Measurements from ENCODE around the gene CBARP. TPM values are rescaled to one million over a fixed set of nuclear protein-coding genes. Genes with fewer than 3 reads are reported as not detected.

Gene CBARP
- total and polyA plus RNA-seq, 2 of the 13 experiments (the other 11 are each of a cell fraction or from before 2014, with no cell fraction given), result 1.2 to 1.4 TPM

DNA sequence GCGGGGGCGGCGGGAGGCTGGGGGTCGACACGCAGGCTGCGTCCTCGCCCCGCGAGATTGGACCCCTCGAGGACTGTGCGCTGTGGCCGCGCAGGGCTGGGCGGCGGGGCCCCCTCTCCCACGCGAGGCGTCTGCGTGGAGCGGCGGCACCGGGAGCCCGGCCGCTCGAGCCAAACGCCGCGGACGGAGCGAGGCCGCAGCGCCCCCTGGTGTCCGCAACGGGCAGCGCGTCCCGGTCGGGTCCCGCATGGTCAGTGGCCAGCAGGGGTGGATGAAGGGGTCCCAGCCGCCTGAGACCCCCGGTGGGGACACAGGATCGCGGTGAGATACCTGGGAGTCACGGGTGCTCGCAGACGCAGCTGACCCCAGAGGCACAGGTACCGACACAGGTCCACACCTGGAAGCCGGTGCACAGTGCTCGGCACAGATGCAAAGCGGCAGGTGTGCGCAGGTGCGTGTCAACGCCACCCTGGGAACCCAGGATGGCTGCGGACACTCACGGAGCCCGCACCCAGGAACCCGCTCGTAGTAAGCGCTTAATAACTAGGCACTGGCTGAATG, 29.2 kb upstream of the CBARP start (continued):
- TF ChIP-seq, protein P1, sequence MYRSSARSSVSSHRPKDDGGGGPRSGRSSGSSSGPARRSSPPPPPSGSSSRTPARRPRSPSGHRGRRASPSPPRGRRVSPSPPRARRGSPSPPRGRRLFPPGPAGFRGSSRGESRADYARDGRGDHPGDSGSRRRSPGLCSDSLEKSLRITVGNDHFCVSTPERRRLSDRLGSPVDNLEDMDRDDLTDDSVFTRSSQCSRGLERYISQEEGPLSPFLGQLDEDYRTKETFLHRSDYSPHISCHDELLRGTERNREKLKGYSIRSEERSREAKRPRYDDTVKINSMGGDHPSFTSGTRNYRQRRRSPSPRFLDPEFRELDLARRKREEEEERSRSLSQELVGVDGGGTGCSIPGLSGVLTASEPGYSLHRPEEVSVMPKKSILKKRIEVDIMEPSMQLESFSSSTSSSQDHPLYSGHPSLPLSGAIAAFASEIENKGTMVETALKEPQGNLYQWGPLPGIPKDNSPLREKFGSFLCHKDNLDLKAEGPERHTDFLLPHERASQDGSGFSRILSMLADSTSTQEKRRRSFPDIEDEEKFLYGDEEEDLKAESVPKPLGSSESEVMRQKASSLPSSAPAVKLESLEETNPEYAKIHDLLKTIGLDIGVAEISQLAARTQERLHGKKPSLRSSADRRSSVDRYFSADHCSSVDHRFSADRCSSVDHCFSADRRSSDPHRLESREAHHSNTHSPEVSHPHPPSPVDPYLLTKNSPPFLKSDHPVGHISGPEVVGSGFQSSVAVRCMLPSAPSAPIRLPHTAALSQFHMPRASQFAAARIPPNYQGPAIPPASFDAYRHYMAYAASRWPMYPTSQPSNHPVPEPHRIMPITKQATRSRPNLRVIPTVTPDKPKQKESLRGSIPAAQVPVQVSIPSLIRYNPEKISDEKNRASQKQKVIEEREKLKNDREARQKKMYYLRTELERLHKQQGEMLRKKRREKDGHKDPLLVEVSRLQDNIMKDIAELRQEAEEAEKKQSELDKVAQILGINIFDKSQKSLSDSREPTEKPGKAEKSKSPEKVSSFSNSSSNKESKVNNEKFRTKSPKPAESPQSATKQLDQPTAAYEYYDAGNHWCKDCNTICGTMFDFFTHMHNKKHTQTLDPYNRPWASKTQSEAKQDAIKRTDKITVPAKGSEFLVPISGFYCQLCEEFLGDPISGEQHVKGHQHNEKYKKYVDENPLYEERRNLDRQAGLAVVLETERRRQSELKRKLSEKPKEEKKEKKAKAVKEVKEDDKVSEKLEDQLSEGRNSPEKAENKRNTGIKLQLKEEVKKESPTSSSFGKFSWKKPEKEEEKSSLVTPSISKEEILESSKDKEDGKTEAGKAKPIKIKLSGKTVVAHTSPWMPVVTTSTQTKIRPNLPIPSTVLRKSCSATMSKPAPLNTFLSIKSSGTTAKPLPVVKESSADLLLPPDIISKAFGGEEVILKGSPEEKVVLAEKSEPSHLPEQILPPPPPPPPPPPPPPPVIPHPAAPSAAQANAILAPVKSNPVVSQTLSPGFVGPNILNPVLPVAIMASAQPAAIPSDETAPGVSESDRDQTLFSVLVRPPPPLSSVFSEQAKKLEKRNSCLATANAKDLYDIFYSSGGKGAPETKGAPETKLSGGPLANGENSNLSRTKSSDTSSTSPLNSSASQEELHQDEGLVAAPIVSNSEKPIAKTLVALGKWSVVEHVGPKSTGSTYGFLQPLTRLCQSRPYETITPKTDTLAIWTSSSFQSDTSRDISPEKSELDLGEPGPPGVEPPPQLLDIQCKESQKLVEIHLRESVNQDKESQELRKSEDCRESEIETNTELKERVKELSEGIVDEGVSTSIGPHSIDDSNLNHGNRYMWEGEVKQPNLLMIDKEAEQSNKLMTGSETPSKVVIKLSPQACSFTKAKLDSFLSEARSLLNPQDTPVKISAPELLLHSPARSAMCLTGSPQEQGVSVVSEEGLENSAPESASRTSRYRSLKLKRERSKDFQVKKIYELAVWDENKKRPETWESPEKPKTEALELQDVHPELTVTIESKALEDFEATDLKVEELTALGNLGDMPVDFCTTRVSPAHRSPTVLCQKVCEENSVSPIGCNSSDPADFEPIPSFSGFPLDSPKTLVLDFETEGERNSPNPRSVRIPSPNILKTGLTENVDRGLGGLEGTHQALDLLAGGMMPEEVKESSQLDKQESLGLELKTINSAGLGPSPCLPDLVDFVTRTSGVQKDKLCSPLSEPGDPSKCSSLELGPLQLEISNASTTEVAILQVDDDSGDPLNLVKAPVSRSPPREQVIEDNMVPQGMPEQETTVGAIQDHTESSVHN (CRISPR knock-in tag; IDR thresholded peaks at IDR 0.05), result 0 out of 2 replicates have a peak, but pooled peaks have one; percentile 21
- TF ChIP-seq, protein P2, sequence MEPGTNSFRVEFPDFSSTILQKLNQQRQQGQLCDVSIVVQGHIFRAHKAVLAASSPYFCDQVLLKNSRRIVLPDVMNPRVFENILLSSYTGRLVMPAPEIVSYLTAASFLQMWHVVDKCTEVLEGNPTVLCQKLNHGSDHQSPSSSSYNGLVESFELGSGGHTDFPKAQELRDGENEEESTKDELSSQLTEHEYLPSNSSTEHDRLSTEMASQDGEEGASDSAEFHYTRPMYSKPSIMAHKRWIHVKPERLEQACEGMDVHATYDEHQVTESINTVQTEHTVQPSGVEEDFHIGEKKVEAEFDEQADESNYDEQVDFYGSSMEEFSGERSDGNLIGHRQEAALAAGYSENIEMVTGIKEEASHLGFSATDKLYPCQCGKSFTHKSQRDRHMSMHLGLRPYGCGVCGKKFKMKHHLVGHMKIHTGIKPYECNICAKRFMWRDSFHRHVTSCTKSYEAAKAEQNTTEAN (CRISPR knock-in tag; conservative IDR thresholded peaks at IDR 0.05), result no peak
- TF ChIP-seq ZNF790 (CRISPR knock-in tag; IDR thresholded peaks at IDR 0.05; ENCODE audit: borderline replicate concordance) (no peak), ZNF768 (CRISPR knock-in tag; IDR thresholded peaks at IDR 0.05) (peak; percentile 24; the same call in 1 of the 2 replicates), ZBTB8A (CRISPR knock-in tag; IDR thresholded peaks at IDR 0.05; ENCODE audit: borderline replicate concordance, low read depth) (no peak), BORCS8-MEF2B (CRISPR knock-in tag; IDR thresholded peaks at IDR 0.05) (0 out of 2 replicates have a peak, but pooled peaks have one; percentile 31), AGO2 (optimal IDR thresholded peaks at IDR 0.05; ENCODE audit: low read depth, low read length) (no peak), EP300 (IDR thresholded peaks at IDR 0.05; ENCODE audit: low read depth in 2 of 2, low read length in 2 of 2) (no peak), EP300 (CRISPR knock-in tag; IDR thresholded peaks at IDR 0.05; ENCODE audit: borderline replicate concordance) (no peak), ZNF383 (CRISPR knock-in tag; IDR thresholded peaks at IDR 0.05; ENCODE audit: borderline replicate concordance) (no peak), SMARCE1 (IDR thresholded peaks at IDR 0.05; ENCODE audit: borderline replicate concordance) (no peak)
- TF ChIP-seq, protein P3, sequence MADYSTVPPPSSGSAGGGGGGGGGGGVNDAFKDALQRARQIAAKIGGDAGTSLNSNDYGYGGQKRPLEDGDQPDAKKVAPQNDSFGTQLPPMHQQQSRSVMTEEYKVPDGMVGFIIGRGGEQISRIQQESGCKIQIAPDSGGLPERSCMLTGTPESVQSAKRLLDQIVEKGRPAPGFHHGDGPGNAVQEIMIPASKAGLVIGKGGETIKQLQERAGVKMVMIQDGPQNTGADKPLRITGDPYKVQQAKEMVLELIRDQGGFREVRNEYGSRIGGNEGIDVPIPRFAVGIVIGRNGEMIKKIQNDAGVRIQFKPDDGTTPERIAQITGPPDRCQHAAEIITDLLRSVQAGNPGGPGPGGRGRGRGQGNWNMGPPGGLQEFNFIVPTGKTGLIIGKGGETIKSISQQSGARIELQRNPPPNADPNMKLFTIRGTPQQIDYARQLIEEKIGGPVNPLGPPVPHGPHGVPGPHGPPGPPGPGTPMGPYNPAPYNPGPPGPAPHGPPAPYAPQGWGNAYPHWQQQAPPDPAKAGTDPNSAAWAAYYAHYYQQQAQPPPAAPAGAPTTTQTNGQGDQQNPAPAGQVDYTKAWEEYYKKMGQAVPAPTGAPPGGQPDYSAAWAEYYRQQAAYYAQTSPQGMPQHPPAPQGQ (CRISPR knock-in tag; IDR thresholded peaks at IDR 0.05; ENCODE audit: borderline replicate concordance), result no peak
- TF ChIP-seq, protein P4, sequence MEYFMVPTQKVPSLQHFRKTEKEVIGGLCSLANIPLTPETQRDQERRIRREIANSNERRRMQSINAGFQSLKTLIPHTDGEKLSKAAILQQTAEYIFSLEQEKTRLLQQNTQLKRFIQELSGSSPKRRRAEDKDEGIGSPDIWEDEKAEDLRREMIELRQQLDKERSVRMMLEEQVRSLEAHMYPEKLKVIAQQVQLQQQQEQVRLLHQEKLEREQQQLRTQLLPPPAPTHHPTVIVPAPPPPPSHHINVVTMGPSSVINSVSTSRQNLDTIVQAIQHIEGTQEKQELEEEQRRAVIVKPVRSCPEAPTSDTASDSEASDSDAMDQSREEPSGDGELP (IDR thresholded peaks at IDR 0.05; ENCODE audit: borderline replicate concordance, low read depth), result no peak
